ENCODE results near the gene PLCB4. TPM values are rescaled to one million over a fixed set of nuclear protein-coding genes. Genes with fewer than 3 reads are reported as not detected.
A peak's percentile ranks its signal among the peaks of the same experiment; 100 is the strongest.

The PLCB4 gene
- total RNA-seq, 1 donor from 2014 or later, result 6.6 TPM

DNA sequence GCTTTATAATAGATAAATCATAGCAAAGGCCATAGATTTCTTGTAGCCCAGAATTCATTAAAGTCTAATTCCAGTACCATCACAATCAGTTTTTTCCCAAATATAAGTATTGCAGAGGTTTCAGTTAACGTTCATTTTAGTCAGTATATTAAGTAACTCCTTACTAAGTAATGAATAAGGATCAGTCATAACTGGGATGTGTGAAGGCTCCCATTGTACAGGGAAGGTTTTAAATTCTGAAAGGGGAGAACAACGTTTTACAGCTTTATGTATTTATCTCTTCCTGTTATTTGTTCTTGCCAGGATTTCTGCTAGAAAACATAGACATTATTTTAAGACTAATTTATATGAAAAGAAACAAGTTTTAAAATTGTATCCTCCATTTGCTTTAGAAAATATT lies 230.0 kb downstream of the PLCB4 start:
- DNase-seq (no peak), ATAC-seq (no peak)
- no peak overlapping the region for H3K4me3 ChIP-seq
- H3K27ac ChIP-seq, result no peak overlapping the region
- TF ChIP-seq, protein P1, sequence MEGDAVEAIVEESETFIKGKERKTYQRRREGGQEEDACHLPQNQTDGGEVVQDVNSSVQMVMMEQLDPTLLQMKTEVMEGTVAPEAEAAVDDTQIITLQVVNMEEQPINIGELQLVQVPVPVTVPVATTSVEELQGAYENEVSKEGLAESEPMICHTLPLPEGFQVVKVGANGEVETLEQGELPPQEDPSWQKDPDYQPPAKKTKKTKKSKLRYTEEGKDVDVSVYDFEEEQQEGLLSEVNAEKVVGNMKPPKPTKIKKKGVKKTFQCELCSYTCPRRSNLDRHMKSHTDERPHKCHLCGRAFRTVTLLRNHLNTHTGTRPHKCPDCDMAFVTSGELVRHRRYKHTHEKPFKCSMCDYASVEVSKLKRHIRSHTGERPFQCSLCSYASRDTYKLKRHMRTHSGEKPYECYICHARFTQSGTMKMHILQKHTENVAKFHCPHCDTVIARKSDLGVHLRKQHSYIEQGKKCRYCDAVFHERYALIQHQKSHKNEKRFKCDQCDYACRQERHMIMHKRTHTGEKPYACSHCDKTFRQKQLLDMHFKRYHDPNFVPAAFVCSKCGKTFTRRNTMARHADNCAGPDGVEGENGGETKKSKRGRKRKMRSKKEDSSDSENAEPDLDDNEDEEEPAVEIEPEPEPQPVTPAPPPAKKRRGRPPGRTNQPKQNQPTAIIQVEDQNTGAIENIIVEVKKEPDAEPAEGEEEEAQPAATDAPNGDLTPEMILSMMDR (IDR thresholded peaks at IDR 0.05), result no peak
- no peaks in the 10 kb centered on the region for H3K27me3 ChIP-seq (ENCODE audit: low read depth)
- H3K4me1 ChIP-seq, result no peaks in the 10 kb centered on the region
- intact Hi-C loops (cut with DNase I), result no loop called here
- no peaks in the 10 kb centered on the region for H3K9me3 ChIP-seq
- H3K36me3 ChIP-seq, result no peaks in the 10 kb centered on the region

DNA sequence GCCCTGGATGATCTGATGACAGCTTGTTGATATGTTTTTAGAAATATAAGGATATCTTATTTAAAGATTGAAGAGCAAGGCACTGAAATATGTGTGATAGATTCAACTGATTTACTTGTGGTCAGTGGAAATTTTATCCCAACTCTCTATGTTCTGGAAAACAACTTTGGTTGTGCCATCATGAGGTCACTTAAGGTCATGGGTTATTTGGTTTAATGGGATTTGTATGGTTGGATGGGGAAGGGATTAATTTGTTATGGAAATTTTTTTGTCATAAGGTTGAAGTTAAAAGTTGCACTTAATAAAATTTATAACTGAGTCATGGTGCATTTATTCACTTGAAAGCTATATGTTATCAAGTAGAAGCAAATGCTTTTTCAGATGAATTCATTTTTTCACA lies 231.2 kb downstream of the PLCB4 start:
- Histone ChIP-seq H3K27me3 (ENCODE audit: low read depth) (no peaks in the 10 kb centered on the region), H3K4me1 (no peaks in the 10 kb centered on the region), H3K9me3 (no peaks in the 10 kb centered on the region), H3K36me3 (no peaks in the 10 kb centered on the region), H3K27ac (no peak overlapping the region), H3K4me3 (no peak overlapping the region)
- DNase-seq (no peak), ATAC-seq (no peak)
- intact Hi-C loops (cut with DNase I), result no loop called here
- TF ChIP-seq, protein P1 (IDR thresholded peaks at IDR 0.05), result no peak

DNA sequence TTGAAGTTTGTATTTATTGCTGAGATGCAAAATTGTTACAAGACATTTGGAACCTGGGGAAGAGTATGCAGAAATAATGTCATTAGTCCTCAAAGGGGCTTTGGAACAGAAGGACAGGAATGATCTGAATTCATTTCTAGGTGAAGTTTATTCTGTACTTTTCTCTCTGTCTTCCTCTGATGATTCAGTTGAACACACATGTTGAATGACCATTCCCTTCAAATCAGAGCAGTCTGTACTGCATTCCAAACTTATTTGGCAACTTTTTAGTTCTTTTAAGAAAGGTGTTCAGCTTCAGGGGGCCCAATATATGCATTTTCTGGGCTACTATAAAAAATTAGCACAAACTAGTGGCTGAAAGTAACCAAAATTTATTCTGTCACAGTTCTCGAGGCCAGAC lies 231.6 kb downstream of the PLCB4 start:
- intact Hi-C loops (cut with DNase I), result no loop called here
- Histone ChIP-seq H3K27ac (no peak overlapping the region), H3K27me3 (ENCODE audit: low read depth) (no peaks in the 10 kb centered on the region), H3K4me1 (no peaks in the 10 kb centered on the region), H3K4me3 (no peak overlapping the region), H3K9me3 (no peaks in the 10 kb centered on the region), H3K36me3 (no peaks in the 10 kb centered on the region)
- DNase-seq (no peak), ATAC-seq (no peak)
- TF ChIP-seq, protein P1 (IDR thresholded peaks at IDR 0.05), result no peak

DNA sequence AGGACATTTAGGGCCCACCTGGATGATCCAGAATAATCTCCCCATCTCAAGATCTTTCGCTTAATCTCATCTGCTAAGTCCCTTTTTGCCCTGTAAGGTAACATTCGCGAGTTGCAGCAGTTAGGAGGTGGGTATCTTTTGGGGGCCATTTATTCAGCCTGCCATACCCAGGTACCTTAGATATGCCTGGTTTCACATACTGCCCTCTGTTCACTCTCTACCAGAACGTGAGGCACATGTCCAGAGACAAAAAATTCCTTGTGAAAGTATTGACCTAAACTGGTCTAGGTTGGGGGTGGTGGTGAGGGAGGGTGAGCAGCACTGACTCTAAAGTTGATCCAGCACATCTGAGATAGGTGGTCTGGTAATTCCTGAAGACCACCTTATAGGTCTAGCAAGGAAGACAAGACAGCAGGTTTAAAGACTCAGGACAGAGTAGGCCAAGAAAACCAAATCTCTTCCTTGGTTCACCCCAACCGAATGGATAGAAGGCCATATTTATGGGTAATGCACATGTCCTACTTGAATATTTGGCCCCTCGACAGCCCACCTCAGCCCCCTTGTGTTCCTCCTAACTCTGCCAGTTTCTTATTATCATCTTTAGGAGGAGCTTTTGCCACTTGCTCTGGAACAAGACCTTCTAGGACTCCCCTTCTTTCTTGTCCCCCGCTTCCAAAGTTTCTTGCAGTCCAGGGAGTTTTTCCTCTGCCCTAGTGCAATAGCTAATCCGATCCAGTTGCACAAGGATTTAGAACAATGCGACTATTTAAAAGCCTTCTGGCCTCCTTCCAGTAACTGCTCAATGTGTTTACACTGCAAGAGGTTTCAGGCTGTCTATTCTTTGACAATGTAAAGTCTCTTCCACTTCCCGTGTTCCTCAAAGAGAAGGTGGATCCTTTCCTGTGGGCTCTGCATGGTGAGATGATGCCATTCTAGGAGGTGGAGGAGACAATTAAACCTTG lies 232.5 kb downstream of the PLCB4 start:
- Histone ChIP-seq H3K36me3 (no peaks in the 10 kb centered on the region), H3K4me3 (no peak overlapping the region), H3K27ac (peak overlapping the region; percentile 8), H3K4me1 (no peaks in the 10 kb centered on the region), H3K9me3 (no peaks in the 10 kb centered on the region), H3K27me3 (ENCODE audit: low read depth) (no peaks in the 10 kb centered on the region)
- intact Hi-C loops (cut with DNase I), result no loop called here
- DNase-seq, result no peak
- ATAC-seq, result peak in 1 of 2 donors; percentile 48
- TF ChIP-seq, protein P1 (IDR thresholded peaks at IDR 0.05), result no peak

DNA sequence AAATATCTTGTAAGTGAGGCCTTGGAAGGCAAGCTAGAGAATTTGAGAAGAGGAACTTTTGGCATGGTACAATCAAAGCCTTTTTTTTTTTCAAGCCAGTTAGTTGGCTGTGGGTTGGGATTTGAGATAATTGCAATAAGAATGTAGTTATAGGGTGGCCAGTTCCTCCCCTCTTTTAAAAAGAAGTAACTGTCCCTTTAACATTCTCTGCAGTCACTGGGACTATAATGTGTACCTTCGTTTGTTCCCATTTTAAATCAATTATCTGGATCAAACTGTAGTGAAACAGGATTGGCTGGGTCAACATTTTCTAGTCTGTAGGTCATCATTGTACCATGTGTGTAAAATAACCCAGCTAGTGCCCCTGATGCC lies 233.2 kb downstream of the PLCB4 start:
- H3K4me3 ChIP-seq, result no peak overlapping the region
- no peaks in the 10 kb centered on the region for H3K36me3 ChIP-seq
- no peaks in the 10 kb centered on the region for H3K4me1 ChIP-seq
- H3K27ac ChIP-seq, result no peak overlapping the region
- H3K27me3 ChIP-seq (ENCODE audit: low read depth), result no peaks in the 10 kb centered on the region
- H3K9me3 ChIP-seq, result no peaks in the 10 kb centered on the region
- DNase-seq (no peak), ATAC-seq (no peak)
- TF ChIP-seq, protein P1 (IDR thresholded peaks at IDR 0.05), result no peak
- intact Hi-C loops (cut with DNase I), result no loop called here

Data from lower lobe of right lung (tissue), 2 donors.